Midbrain (tissue), 1 donor: ENCODE measurements around the gene PRL.

Experiments
- DNase-seq: peaks from one replicate; lab custom pipeline; 2025; lab: John Stamatoyannopoulos, UW

The PRL gene

GRCh38 chr6:22296936-22297335 is at the start of gene PRL:
PRL (minus strand) TSS chr6:22297036; CDS start chr6:22296982, 54 bp downstream.
- DNase-seq: no peak

- no peak for DNase-seq
These were observed 47.0 kb upstream of the PRL start for GRCh38 chr6:22343864-22344263.

GRCh38 chr6:22334778-22335177 is 37.9 kb upstream of the PRL start:
- no peak for DNase-seq

GRCh38 chr6:22333802-22334201 is 37.0 kb upstream of the PRL start:
- DNase-seq: no peak

GRCh38 chr6:22332711-22333110 is 35.9 kb upstream of the PRL start:
- DNase-seq: no peak

GRCh38 chr6:22332216-22332615 is 35.4 kb upstream of the PRL start:
- DNase-seq: no peak

GRCh38 chr6:22330941-22331340 is 34.1 kb upstream of the PRL start:
- no peak for DNase-seq

GRCh38 chr6:22328474-22328873 is 31.6 kb upstream of the PRL start:
- no peak for DNase-seq

- no peak for DNase-seq
These were observed 31.0 kb upstream of the PRL start for GRCh38 chr6:22327881-22328280.

- DNase-seq: no peak
These were observed 29.7 kb upstream of the PRL start for GRCh38 chr6:22326500-22326899.

GRCh38 chr6:22325481-22325880 is 28.6 kb upstream of the PRL start:
- DNase-seq: no peak

- no peak for DNase-seq
These were observed 27.0 kb upstream of the PRL start for GRCh38 chr6:22323848-22324247.

- DNase-seq: no peak
These were observed 25.5 kb upstream of the PRL start for GRCh38 chr6:22322103-22323030.

- DNase-seq: no peak
These were observed 23.9 kb upstream of the PRL start for GRCh38 chr6:22320750-22321149.

- DNase-seq: no peak
These were observed 21.6 kb upstream of the PRL start for GRCh38 chr6:22318404-22318803.

GRCh38 chr6:22313796-22314195 is 17.0 kb upstream of the PRL start:
- no peak for DNase-seq

GRCh38 chr6:22308939-22309338 is 12.1 kb upstream of the PRL start:
- DNase-seq: no peak

- DNase-seq: no peak
These were observed 10.1 kb upstream of the PRL start for GRCh38 chr6:22306741-22307466.

- DNase-seq: no peak
These were observed 6.0 kb upstream of the PRL start for GRCh38 chr6:22302838-22303237.

- DNase-seq: no peak
These were observed 3.6 kb upstream of the PRL start for GRCh38 chr6:22300273-22300998.

GRCh38 chr6:22298475-22298890 is 1.6 kb upstream of the PRL start:
- no peak for DNase-seq

GRCh38 chr6:22296067-22296466 is 769 bp downstream of the PRL start:
- DNase-seq: no peak

GRCh38 chr6:22295145-22295544 is 1.7 kb downstream of the PRL start:
- no peak for DNase-seq
